Mesodermal cell (in vitro differentiated cells): ENCODE data around the gene MYRFL.

Experiments
- H3K27ac ChIP-seq: 2 replicates; pipeline ENCODE4 v1.7.0; 2013; ENCODE audit warnings: mild to moderate bottlenecking, low read depth, low read length, moderate library complexity; ENCODE audit not compliant: severe bottlenecking
- H3K36me3 ChIP-seq: 2 replicates; pipeline ENCODE4 v1.7.1; 2013; ENCODE audit warnings: mild to moderate bottlenecking, low read length, moderate library complexity; ENCODE audit not compliant: control insufficient read depth, insufficient read depth
- H3K4me1 ChIP-seq: one replicate; pipeline ENCODE4 v1.7.1; 2013; ENCODE audit warnings: mild to moderate bottlenecking, low read length; ENCODE audit not compliant: insufficient read depth, control insufficient read depth, poor library complexity, severe bottlenecking
- H3K4me3 ChIP-seq: 2 replicates; pipeline ENCODE4 v1.7.0; 2013; ENCODE audit warnings: low read length, control low read depth, mild to moderate bottlenecking; ENCODE audit not compliant: insufficient read depth, poor library complexity, severe bottlenecking; ENCODE audit errors: extremely low read depth
- H3K9me3 ChIP-seq: 2 replicates; pipeline ENCODE4 v1.7.1; 2013; ENCODE audit warnings: mild to moderate bottlenecking, low read length, moderate library complexity; ENCODE audit not compliant: control insufficient read depth
- WGBS, 2 experiments: methylation state at CpG; one replicate each; pipeline ENCODE4 v1.1.5; 2013; ENCODE audit warnings: missing lambda C conversion rate in 2 of 2; ENCODE audit not compliant: insufficient coverage in 2 of 2; 5-methylcytosine and 5-hydroxymethylcytosine counted together

Gene MYRFL

DNA sequence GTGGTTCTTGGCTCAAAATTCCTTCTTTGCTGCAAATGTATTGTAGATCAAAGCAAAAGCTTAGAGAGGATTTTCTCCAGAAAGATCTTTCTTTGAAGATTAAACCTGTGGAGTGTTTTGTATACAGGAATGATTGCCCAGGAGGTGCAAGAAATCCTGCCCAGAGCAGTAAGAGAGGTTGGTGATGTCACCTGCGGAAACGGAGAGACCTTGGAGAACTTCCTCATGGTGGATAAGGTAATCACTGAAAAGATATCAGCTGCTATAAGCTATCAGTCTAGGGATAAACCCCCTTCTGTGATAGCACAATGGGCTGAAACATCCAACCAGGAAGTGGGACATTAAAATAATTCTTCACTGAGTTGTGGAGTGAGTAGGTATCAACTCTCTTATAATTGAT, 85.7 kb downstream of the MYRFL start:
- Histone ChIP-seq H3K4me1 (no peaks in the 10 kb centered on the region), H3K36me3 (no peaks in the 10 kb centered on the region), H3K9me3 (no peaks in the 10 kb centered on the region), H3K27ac (no peak overlapping the region), H3K4me3 (no peak overlapping the region)
- 75% methylated on average over 2 of the region's 2 CpGs; no CpG with 5 or more reads in 1 of the 2 experiments for WGBS, 2 experiments

DNA sequence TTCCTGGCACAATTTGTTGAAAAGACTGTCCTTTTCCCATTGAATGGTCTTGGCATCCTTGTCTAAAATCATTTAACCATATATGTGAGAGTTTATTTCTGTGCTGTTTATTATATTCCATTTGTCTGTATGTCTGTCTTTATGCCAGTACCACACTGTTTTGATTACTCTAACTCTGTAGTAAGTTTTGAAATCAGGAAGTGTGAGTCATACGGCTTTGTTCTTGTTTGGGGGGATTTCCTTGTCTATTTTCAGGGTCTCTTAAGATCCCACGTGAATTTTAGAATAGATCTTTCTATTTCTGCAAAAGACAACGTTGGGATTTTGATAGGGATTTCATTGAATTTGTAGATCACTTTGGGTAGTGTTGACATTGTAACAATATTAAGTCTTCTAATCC, 88.5 kb downstream of the MYRFL start:
- Histone ChIP-seq H3K4me3 (no peak overlapping the region), H3K36me3 (no peaks in the 10 kb centered on the region), H3K27ac (no peak overlapping the region), H3K4me1 (no peaks in the 10 kb centered on the region), H3K9me3 (peaks cover 5% of the 10 kb centered on the region)
- 80 to 100% methylated on average over 1 to 2 of the region's 3 CpGs for WGBS, 2 experiments

DNA sequence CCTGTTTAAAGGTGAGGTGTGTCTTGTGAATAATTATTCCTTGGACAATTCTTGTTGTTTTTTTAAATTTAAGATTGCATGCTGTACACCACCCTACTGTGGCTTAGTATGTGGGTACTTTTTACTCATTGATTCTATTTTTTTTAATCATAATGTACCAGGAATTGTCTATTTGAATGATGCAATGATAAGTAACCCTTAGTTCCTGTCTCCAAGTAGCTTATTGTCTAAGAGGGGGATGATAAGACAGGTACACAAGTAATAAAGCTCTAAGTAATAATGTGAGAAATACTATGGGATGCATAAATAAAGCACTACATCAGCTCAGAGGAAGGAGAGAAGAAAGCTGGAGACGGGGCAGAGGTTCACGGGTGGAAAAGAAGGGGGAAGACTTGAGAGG, 90.9 kb downstream of the MYRFL start:
- no peaks in the 10 kb centered on the region for H3K36me3 ChIP-seq
- H3K4me1 ChIP-seq, result no peaks in the 10 kb centered on the region
- no peak overlapping the region for H3K4me3 ChIP-seq
- H3K9me3 ChIP-seq, result peaks cover 5% of the 10 kb centered on the region
- 85 to 89% methylated on average over 2 of the region's 2 CpGs for WGBS, 2 experiments
- no peak overlapping the region for H3K27ac ChIP-seq

DNA sequence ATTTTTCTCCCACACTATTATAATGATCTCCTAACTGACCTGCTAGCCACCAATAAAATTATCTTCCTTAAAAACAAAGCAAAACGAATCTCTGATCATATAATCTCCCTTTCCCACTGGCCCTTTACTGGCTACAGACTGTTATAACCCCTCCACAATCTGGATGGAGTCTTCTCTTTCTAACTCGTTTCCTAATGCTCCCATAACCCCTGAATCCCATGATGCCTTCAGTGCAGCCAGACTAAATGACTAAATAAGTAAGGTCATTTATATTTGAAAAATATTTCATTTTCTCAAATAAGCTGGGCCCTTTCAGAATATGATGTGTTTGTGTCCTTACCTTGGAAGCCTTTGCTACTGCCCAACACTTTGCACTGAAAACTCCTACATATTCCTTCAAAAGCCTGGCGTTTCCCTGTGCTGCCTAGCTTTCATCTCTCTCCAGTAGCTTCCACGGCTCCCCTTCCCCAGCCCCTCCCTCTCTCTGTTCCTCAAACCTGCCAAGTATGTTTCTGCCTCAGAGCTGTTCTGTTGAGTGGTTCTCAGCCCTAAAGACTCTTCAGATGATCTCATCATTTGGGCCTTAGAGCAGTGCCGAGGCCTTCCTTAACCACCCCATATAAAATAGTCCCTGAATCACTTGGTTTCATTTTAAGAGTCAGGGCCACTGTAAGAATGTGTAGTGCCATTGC, 91.7 kb downstream of the MYRFL start:
- H3K4me3 ChIP-seq, result no peak overlapping the region
- WGBS, 2 experiments, result 22 to 56% methylated on average over 2 to 4 of the region's 5 CpGs
- H3K27ac ChIP-seq, result no peak overlapping the region
- no peaks in the 10 kb centered on the region for H3K36me3 ChIP-seq
- peaks cover 5% of the 10 kb centered on the region for H3K9me3 ChIP-seq
- H3K4me1 ChIP-seq, result no peaks in the 10 kb centered on the region

DNA sequence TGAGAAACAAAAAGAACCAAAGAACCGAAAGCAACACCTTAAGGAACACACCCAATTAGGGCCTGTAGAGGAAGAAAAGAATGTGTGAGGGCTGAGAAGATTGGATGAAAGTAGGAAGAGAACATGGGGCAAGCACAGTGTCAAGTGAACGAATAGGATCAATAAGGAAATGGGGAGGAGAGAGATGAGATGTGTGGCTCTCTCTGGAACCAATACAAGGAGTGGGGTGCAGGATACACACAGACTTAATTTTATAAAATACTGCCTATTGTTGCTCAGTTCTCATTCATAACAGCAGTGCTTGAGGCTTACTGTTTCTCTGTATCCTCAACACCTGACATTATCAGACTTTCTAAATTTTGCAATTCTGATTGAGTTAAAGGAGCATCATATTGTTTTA, 93.3 kb downstream of the MYRFL start:
- Histone ChIP-seq H3K9me3 (peaks cover 5% of the 10 kb centered on the region), H3K4me1 (no peaks in the 10 kb centered on the region), H3K27ac (no peak overlapping the region), H3K4me3 (no peak overlapping the region), H3K36me3 (no peaks in the 10 kb centered on the region)
- 89 to 100% methylated on average over 1 of the region's 2 CpGs for WGBS, 2 experiments

DNA sequence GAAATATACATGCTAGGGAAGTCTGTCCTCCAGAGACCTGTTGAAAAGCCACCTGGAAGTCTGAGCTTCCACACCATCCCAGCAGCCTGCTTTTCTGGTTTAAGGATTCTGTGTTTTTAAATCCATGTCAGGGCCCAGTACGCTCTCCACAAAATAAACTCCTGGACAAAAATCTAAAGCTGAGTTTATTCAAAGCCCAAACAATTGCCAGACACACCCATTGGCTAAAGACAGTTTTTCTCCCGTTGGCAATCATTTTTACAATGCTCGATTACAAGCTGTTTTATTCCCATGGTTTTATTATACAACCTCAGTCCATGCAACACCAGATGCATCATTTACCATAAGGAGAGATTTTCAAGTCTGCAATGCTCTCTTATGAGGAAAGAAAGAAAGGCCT, 94.5 kb downstream of the MYRFL start:
- 88 to 90% methylated on average over 2 of the region's 3 CpGs for WGBS, 2 experiments
- no peak overlapping the region for H3K4me3 ChIP-seq
- peaks cover 5% of the 10 kb centered on the region for H3K9me3 ChIP-seq
- no peak overlapping the region for H3K27ac ChIP-seq
- H3K36me3 ChIP-seq, result no peaks in the 10 kb centered on the region
- no peaks in the 10 kb centered on the region for H3K4me1 ChIP-seq

DNA sequence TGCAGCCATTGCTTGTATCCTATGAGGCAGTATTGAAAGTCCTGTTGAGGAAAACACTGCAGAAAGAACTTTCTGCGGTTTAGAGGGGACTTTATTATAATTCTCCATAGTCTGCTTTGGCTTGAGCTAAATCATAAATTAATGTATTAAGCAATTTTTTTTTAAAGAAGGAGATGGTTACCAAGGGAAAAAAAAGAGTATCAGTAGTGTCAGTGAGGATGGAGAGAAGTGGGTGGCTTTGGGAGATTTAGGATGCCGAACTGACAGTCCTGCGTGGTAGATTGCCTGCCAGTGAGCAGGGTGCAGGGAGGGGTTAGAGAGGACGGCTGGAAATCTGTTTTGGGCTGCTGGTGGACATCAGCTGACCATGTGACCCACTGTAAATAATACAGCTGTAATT, 96.8 kb downstream of the MYRFL start:
- H3K4me1 ChIP-seq, result no peaks in the 10 kb centered on the region
- 100% methylated on average over 1 of the region's 4 CpGs; no CpG with 5 or more reads in 1 of the 2 experiments for WGBS, 2 experiments
- H3K36me3 ChIP-seq, result no peaks in the 10 kb centered on the region
- no peak overlapping the region for H3K4me3 ChIP-seq
- peaks cover 5% of the 10 kb centered on the region for H3K9me3 ChIP-seq
- no peak overlapping the region for H3K27ac ChIP-seq

DNA sequence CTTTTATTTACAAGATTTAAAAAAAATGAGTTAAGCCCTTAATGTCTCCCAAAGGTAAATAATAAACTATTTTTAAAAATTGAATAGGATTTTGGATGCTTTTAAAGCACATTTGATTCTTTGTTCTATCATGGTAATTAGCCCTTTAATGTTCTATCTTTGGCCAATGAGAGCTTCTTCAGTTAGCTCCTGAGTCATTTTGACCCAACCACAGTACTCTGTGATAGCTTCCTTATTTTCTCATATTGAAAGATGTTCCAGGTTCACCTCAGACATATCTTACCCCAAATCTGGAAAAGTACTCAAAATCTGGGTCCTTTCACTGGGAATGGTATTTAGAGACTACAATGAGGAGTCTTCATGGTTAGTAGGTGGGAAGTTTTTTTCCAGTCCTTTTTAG, 98.0 kb downstream of the MYRFL start:
- H3K4me3 ChIP-seq, result no peak overlapping the region
- H3K27ac ChIP-seq, result no peak overlapping the region
- H3K9me3 ChIP-seq, result peaks cover 2% of the 10 kb centered on the region
- no peaks in the 10 kb centered on the region for H3K36me3 ChIP-seq
- H3K4me1 ChIP-seq, result no peaks in the 10 kb centered on the region

DNA sequence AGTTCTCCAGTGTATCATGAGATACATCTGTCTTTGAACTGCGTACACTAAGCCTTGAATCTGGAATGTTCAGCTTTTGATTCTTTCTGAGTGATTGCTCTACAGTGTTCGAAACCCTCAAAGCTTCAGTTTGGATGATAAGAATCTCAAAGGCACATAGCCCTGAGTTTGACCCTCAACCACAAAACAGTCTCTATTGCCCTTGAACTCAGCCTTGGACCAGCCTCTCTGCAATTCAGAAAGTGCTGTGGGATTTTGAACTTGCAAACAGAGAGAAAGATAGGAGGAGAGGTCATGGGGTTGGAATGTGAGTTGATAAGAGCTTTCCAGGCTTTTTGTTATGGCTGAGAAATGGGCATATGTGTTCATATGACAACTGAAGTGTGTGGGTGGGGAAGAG, 100.3 kb downstream of the MYRFL start:
- 92% methylated on average over 2 of the region's 2 CpGs for WGBS, 2 experiments
- peaks cover 6% of the 10 kb centered on the region for H3K4me1 ChIP-seq

DNA sequence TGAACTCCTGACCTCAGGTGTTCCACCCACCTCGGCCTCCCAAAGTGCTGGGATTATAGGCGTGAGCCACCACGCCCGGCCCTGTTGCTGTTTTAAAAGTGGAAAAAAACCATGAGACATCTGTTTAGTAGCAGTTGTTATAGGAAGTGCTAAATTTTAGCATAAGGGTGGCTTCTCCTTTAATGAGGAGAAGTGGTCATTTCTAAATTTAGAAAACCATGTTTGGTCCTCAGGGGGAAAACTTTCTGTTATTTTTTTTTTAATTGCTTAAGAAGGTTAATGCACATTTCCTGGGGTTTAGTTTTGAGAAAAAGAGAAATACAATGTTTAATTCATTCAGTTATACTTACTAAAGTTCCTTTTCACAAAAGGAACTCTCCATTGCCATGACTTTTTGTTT, 102.1 kb downstream of the MYRFL start:
- H3K9me3 ChIP-seq, result no peaks in the 10 kb centered on the region
- no peak overlapping the region for H3K27ac ChIP-seq
- WGBS, 2 experiments, result 67 to 95% methylated on average over 1 to 4 of the region's 4 CpGs
- peaks cover 16% of the 10 kb centered on the region for H3K4me1 ChIP-seq
- no peaks in the 10 kb centered on the region for H3K36me3 ChIP-seq
- no peak overlapping the region for H3K4me3 ChIP-seq

More for the DNA sequence above, 100.3 kb downstream of the MYRFL start:
- Histone ChIP-seq H3K4me3 (no peak overlapping the region), H3K27ac (no peak overlapping the region), H3K9me3 (no peaks in the 10 kb centered on the region), H3K36me3 (no peaks in the 10 kb centered on the region)

DNA sequence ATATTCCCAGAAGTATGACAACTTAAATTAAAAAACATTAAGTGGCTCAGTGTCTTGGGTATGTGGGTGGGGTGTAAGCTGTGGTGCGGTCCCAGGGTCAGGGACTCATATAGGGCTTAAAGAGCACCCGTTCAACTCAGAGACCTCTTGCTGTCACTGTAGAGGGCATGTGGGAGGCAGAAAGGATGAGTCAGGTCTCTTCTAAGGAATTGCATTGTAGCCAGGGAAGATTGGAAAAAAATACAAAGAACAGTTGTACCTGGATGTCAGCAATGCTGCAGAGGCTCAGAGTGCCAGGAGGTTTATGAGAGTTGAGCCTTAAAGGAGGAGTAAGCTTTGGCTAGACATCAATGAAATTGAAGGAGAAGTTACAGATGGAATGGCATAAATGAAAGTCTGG, 104.1 kb downstream of the MYRFL start:
- Histone ChIP-seq H3K36me3 (no peaks in the 10 kb centered on the region), H3K27ac (no peak overlapping the region), H3K9me3 (no peaks in the 10 kb centered on the region), H3K4me3 (no peak overlapping the region), H3K4me1 (peaks cover 27% of the 10 kb centered on the region)
- 77 to 80% methylated on average over 2 of the region's 2 CpGs for WGBS, 2 experiments
